H1 (cell line): ENCODE data around the gene HMGA1. TPM values are rescaled to one million over a fixed set of nuclear protein-coding genes. Genes with fewer than 3 reads are reported as not detected.
A peak's percentile ranks its signal among the peaks of the same experiment; 100 is the strongest.

Experiments
- CTCF ChIA-PET: fragments of 300-600 bp; sonication (Branson Sonifier 250); formaldehyde crosslinking; loops from one replicate; lab custom pipeline; 2021; ENCODE audit not compliant: partially characterized antibody; lab: Charles Lee
- POLR2A ChIA-PET: fragments of 300-600 bp; sonication (Branson Sonifier 250); formaldehyde crosslinking; loops from one replicate; lab custom pipeline; 2021; ENCODE audit warnings: inconsistent platforms; ENCODE audit not compliant: partially characterized antibody; lab: Charles Lee
- DNase-seq, 2 experiments: peaks; one replicate each; pipeline versions ENCODE4 v3.0.0 to v3.0.0-alpha.2; 2010 to 2022; ENCODE audit warnings: low spot score in 2 of 2, low read depth in 1 of 2, mixed read lengths in 1 of 2
- FAIRE-seq: peaks from 2 replicates; lab custom pipeline; 2011; peaks lifted over from hg19 to GRCh38; lab: Jason Lieb, UNC
- H2AFZ ChIP-seq: 2 replicates; pipeline ENCODE4 v1.8.1; 2012; ENCODE audit warnings: low read length, inconsistent platforms
- H2AK5ac ChIP-seq: 2 replicates; pipeline ENCODE4 v1.6.1; 2013; ENCODE audit warnings: low read depth, low read length
- H2BK120ac ChIP-seq: replicated peaks from 2 replicates; pipeline ENCODE3; 2013; ENCODE audit warnings: low read depth, low read length, inconsistent platforms
- H2BK12ac ChIP-seq: 2 replicates; pipeline ENCODE4 v1.6.1; 2013; ENCODE audit warnings: low read depth, low read length
- H2BK15ac ChIP-seq: 2 replicates; pipeline ENCODE4 v1.6.1; 2013; ENCODE audit warnings: low read length
- H2BK20ac ChIP-seq: 2 replicates; pipeline ENCODE4 v1.6.1; 2013; ENCODE audit warnings: low read length
- H2BK5ac ChIP-seq: 2 replicates; pipeline ENCODE4 v1.6.1; 2013; ENCODE audit warnings: low read depth, low read length
- H3K14ac ChIP-seq: 2 replicates; pipeline ENCODE4 v1.6.1; 2013; ENCODE audit warnings: inconsistent platforms; ENCODE audit not compliant: insufficient read length
- H3K18ac ChIP-seq: 2 replicates; pipeline ENCODE4 v1.6.1; 2013; ENCODE audit warnings: low read length; ENCODE audit errors: extremely low read depth
- H3K23ac ChIP-seq: 2 replicates; pipeline ENCODE4 v1.6.1; 2013; ENCODE audit warnings: inconsistent platforms; ENCODE audit not compliant: insufficient read length
- H3K23me2 ChIP-seq: 2 replicates; pipeline ENCODE4 v1.6.1; 2013; ENCODE audit warnings: low read depth, low read length
- H3K27ac ChIP-seq: 2 replicates; pipeline ENCODE4 v1.6.1; 2011; ENCODE audit warnings: low read depth, low read length, inconsistent platforms
- H3K27me3 ChIP-seq, 4 experiments: replicated peaks in 1 of 4; 1 replicate in 1 of 4; 2 replicates in 3 of 4; pipeline versions ENCODE4 v1.6.1 to v1.8.1; 2011 to 2013; ENCODE audit warnings: low read length in 3 of 4, mild to moderate bottlenecking in 3 of 4, inconsistent platforms in 2 of 4, mixed read lengths in 2 of 4, moderate library complexity in 1 of 4; ENCODE audit not compliant: control insufficient read depth in 3 of 4, insufficient read depth in 3 of 4; ENCODE audit errors: extremely low read depth in 1 of 4
- H3K36me3 ChIP-seq, 4 experiments: 2 replicates each; pipeline versions ENCODE4 v1.6.1 to v1.8.1; 2011 to 2013; ENCODE audit warnings: mild to moderate bottlenecking in 4 of 4, low read length in 3 of 4, moderate library complexity in 2 of 4, control low read depth in 1 of 4, inconsistent platforms in 1 of 4; ENCODE audit not compliant: insufficient read depth in 4 of 4, control insufficient read depth in 2 of 4
- H3K4ac ChIP-seq: replicated peaks from 2 replicates; pipeline ENCODE3; 2013; ENCODE audit warnings: low read length, low read depth, mixed read lengths, inconsistent platforms; ENCODE audit not compliant: insufficient read length
- H3K4me1 ChIP-seq, 4 experiments: replicated peaks in 1 of 4; 1 replicate in 1 of 4; 2 replicates in 3 of 4; pipeline versions ENCODE4 v1.6.1 to v1.8.1; 2011 to 2013; ENCODE audit warnings: low read length in 3 of 4, inconsistent platforms in 2 of 4, mixed read lengths in 1 of 4; ENCODE audit not compliant: insufficient read depth in 4 of 4, control insufficient read depth in 3 of 4
- H3K4me2 ChIP-seq, 2 experiments: 2 replicates each; pipeline versions ENCODE4 v1.6.1 to v1.8.1; 2011 to 2013; ENCODE audit warnings: low read depth in 2 of 2, low read length in 2 of 2, control low read depth in 1 of 2, inconsistent platforms in 1 of 2, mild to moderate bottlenecking in 1 of 2; ENCODE audit not compliant: insufficient read depth in 1 of 2
- H3K4me3 ChIP-seq, 4 experiments: fragments of 200-600, 300-600 bp in 1 of 4; sonication (generic), shearing (Covaris generic), sonication (Bioruptor Twin) in 1 of 4; 2 replicates each; pipeline versions ENCODE4 v1.5.1 to v1.8.1; 2011 to 2016; ENCODE audit warnings: low read length in 4 of 4, low read depth in 3 of 4, control low read depth in 2 of 4, inconsistent platforms in 2 of 4, mild to moderate bottlenecking in 2 of 4, mixed read lengths in 1 of 4, moderate library complexity in 1 of 4; ENCODE audit not compliant: insufficient read depth in 2 of 4; ENCODE audit errors: extremely low read depth in 1 of 4
- H3K56ac ChIP-seq: replicated peaks from 2 replicates; pipeline ENCODE3; 2013; ENCODE audit warnings: low read depth, mild to moderate bottlenecking, mixed read lengths, low read length, inconsistent platforms; ENCODE audit not compliant: insufficient read length
- H3K79me1 ChIP-seq: 2 replicates; pipeline ENCODE4 v1.6.1; 2013; ENCODE audit warnings: low read depth, low read length, control low read depth
- H3K79me2 ChIP-seq, 2 experiments: 2 replicates each; pipeline versions ENCODE4 v1.6.1 to v1.8.1; 2012 to 2013; ENCODE audit warnings: low read length in 2 of 2, mild to moderate bottlenecking in 2 of 2, inconsistent platforms in 1 of 2; ENCODE audit not compliant: insufficient read depth in 2 of 2, control insufficient read depth in 1 of 2
- H3K9ac ChIP-seq, 4 experiments: replicated peaks in 1 of 4; 1 replicate in 1 of 4; 2 replicates in 3 of 4; pipeline versions ENCODE4 v1.6.1 to v1.8.1; 2011 to 2013; ENCODE audit warnings: low read depth in 3 of 4, low read length in 3 of 4, control low read depth in 2 of 4, mild to moderate bottlenecking in 2 of 4, moderate library complexity in 2 of 4, inconsistent platforms in 1 of 4; ENCODE audit errors: extremely low read depth in 1 of 4
- H3K9me3 ChIP-seq, 2 experiments: 2 replicates each; pipeline versions ENCODE4 v1.6.1 to v1.8.1; 2012 to 2013; ENCODE audit warnings: mild to moderate bottlenecking in 2 of 2, moderate library complexity in 2 of 2, control low read depth in 1 of 2, inconsistent platforms in 1 of 2, low read depth in 1 of 2, low read length in 1 of 2, mixed read lengths in 1 of 2; ENCODE audit not compliant: insufficient read depth in 2 of 2
- H4K20me1 ChIP-seq, 2 experiments: replicated peaks in 1 of 2; 2 replicates each; pipeline versions ENCODE3 to v1.8.1; 2011 to 2013; ENCODE audit warnings: inconsistent platforms in 2 of 2, low read length in 2 of 2, mild to moderate bottlenecking in 1 of 2; ENCODE audit not compliant: insufficient read depth in 2 of 2, control insufficient read depth in 1 of 2
- H4K5ac ChIP-seq: 2 replicates; pipeline ENCODE4 v1.6.1; 2013; ENCODE audit warnings: low read length, low read depth, mixed read lengths, inconsistent platforms; ENCODE audit not compliant: insufficient read length
- H4K8ac ChIP-seq: 2 replicates; pipeline ENCODE4 v1.8.0; 2013; ENCODE audit warnings: mild to moderate bottlenecking, moderate library complexity, low read length, inconsistent platforms; ENCODE audit not compliant: insufficient read depth; ENCODE audit errors: extremely low read depth
- H4K91ac ChIP-seq: replicated peaks from 2 replicates; pipeline ENCODE3; 2013; ENCODE audit warnings: low read length, mixed read lengths, inconsistent platforms; ENCODE audit not compliant: insufficient read length
- SUZ12 ChIP-seq: fragments of 200-600 bp; sonication (generic); IDR thresholded peaks from 2 replicates; pipeline ENCODE4 v1.6.1; 2012; ENCODE audit warnings: mild to moderate bottlenecking, inconsistent platforms, low read length, moderate library complexity, mixed read lengths
- WGBS, 2 experiments: shearing (Covaris generic) in 1 of 2; methylation state at CpG; one replicate each; pipeline versions ENCODE4 v1.1.6 to v1.1.7; 2013 to 2015; ENCODE audit warnings: low lambda C conversion rate in 2 of 2, mixed read lengths in 2 of 2, inconsistent platforms in 1 of 2, low coverage in 1 of 2, missing lambda C conversion rate in 1 of 2; ENCODE audit not compliant: insufficient replicate concordance in 2 of 2, insufficient coverage in 1 of 2, insufficient read length in 1 of 2; ENCODE audit errors: extremely low coverage in 1 of 2, missing lambda C conversion rate in 1 of 2; 5-methylcytosine and 5-hydroxymethylcytosine counted together
- polyA plus RNA-seq, 7 experiments: library from polyadenylated mRNA; depleted of rRNA in 3 of 7; stranded (reverse) in 5 of 7; unstranded in 2 of 7; fragments of >200 nt in 5 of 7; fragments of 200-250 nt in 2 of 7; gene quantifications; 1 replicate in 5 of 7; 2 replicates in 1 of 7; 4 replicates in 1 of 7; pipeline versions ENCODE4 v1.2.1 to v1.2.3, GENCODE V29; 2011 to 2013; ENCODE audit warnings: missing spikeins in 2 of 7, mixed read lengths in 2 of 7
- total RNA-seq: library from RNA; stranded (reverse); fragmentation: NEBNext Ultra II Directional; extraction: Animal tissue kit (Norgen Biotek cat#: 25700); gene quantifications from 2 replicates; pipeline ENCODE4 v1.2.1, GENCODE V29; 2021

HMGA1 gene
- total and polyA plus RNA-seq, 2 of the 8 experiments (the other 6 are each of a cell fraction or from before 2014, with no cell fraction given): 1,557 to 2,636 TPM

- Histone ChIP-seq H3K79me1 (peaks cover 12% of the 10 kb centered on the region), H3K56ac (no peak overlapping the region), H2BK20ac (no peak overlapping the region), H3K4me2 (peak overlapping the region; percentile 81 to 89), H3K14ac (no peak overlapping the region), H2AK5ac (no peak overlapping the region), H3K18ac (no peak overlapping the region), H2BK15ac (no peak overlapping the region), H2BK5ac (no peak overlapping the region), H3K27ac (no peak overlapping the region), H2AFZ (no peak overlapping the region), H4K8ac (no peak overlapping the region), H3K23ac (no peak overlapping the region), H3K36me3 (peaks cover 37 to 61% (median 50%) of the 10 kb centered on the region in 4 experiments), H3K4me3 (peak overlapping the region; percentile 86 to 100 (median 98); a peak in 7 of 8 replicates), H3K79me2 (peaks cover 38 to 54% of the 10 kb centered on the region in 2 experiments), H2BK120ac (no peak overlapping the region), H3K4ac (no peak overlapping the region), H3K23me2 (peaks cover 10% of the 10 kb centered on the region), H3K4me1 (peaks cover 10 to 43% (median 26%) of the 10 kb centered on the region in 4 experiments), H4K5ac (no peak overlapping the region), H3K9ac (peak overlapping the region in 1 of 4 experiments; percentile 32; a peak in 3 of 7 replicates), H4K91ac (no peak overlapping the region), H4K20me1 (peaks cover 55% of the 10 kb centered on the region in 2 experiments), H3K9me3 (no peaks in the 10 kb centered on the region), H2BK12ac (no peak overlapping the region), H3K27me3 (no peaks in the 10 kb centered on the region)
- no peak for FAIRE-seq
- no peak for DNase-seq
- CTCF ChIA-PET: interaction anchor here (1.5 to 1.7 kb wide), 2 partner anchors 10 to 43 kb away, joined by 7 to 10 read pairs; partner anchors contain the start of gene SMIM29
- POLR2A ChIA-PET: interaction anchor here (0.7 to 11.0 kb wide), 7 partner anchors 10 to 1380 kb away, joined by 3 to 212 read pairs (median 14); partner anchors contain the start of gene SMIM29
- WGBS, 2 experiments: 63% methylated on average over 3 of the region's 3 CpGs; no CpG with 5 or more reads in 1 of the 2 experiments
- TF ChIP-seq SUZ12: no peak
Observed at GRCh38 chr6:34239500-34239825, 2.8 kb downstream of the HMGA1 start.
